A549 treated with RU486 at 1 μM for 4 hours (cell line): ENCODE measurements around the gene SLCO1B3. TPM values are rescaled to one million over a fixed set of nuclear protein-coding genes. Genes with fewer than 3 reads are reported as not detected.

Experiments used
- total RNA-seq: library from RNA; stranded (reverse); fragments of 200-300 nt; extraction: Qiagen RNA extraction; gene quantifications from 5 replicates; pipeline ENCODE4 v1.2.3, GENCODE V29; 2022; ENCODE audit warnings: low read depth

The SLCO1B3 gene, protein sequence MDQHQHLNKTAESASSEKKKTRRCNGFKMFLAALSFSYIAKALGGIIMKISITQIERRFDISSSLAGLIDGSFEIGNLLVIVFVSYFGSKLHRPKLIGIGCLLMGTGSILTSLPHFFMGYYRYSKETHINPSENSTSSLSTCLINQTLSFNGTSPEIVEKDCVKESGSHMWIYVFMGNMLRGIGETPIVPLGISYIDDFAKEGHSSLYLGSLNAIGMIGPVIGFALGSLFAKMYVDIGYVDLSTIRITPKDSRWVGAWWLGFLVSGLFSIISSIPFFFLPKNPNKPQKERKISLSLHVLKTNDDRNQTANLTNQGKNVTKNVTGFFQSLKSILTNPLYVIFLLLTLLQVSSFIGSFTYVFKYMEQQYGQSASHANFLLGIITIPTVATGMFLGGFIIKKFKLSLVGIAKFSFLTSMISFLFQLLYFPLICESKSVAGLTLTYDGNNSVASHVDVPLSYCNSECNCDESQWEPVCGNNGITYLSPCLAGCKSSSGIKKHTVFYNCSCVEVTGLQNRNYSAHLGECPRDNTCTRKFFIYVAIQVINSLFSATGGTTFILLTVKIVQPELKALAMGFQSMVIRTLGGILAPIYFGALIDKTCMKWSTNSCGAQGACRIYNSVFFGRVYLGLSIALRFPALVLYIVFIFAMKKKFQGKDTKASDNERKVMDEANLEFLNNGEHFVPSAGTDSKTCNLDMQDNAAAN
- total RNA-seq: 5.3 to 16.7 TPM (median 15.3 TPM) in 5 replicates

DNA sequence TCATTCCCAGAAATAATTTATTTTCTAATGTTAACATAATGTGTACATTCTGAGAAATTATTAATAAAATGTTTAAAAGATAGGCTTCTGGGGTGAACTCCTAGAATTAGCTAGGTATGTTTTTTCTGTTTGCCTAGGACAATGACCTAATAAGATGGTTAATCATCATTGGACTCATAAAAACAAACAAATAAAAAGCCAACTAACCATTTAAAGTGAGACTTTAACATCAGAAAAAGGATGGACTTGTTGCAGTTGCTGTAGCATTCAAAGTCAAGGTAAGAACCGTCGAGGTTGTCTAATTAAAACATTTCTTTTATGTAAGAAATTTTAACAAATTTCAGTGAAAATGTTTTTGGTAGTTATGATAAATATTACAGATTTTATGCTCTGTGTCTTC is at the start of gene SLCO1B3:
Gene SLCO1B3, plus strand, starts transcription at position 219 of the 400 bp plus-strand sequence. CDS start 5,034 bp downstream, outside the sequence.

Other genes with a start within 250 kb of the SLCO1B3 start
- not detected in 5 replicates for gene SLCO1C1, start 115.4 kb upstream of the SLCO1B3 start, total RNA-seq